WTC11 (cell line): ENCODE measurements around the gene LDLR. TPM values are rescaled to one million over a fixed set of nuclear protein-coding genes. Genes with fewer than 3 reads are reported as not detected.

Experiments used
- ATAC-seq: fragments of 200-7000 bp; cut with Tn5 transposase; 2 replicates; pipeline ENCODE4 v1.10.0; 2021; ENCODE audit warnings: mild to moderate bottlenecking, moderate library complexity
- CTCF ChIA-PET: fragments of 300-600 bp; sonication (Branson Sonifier 250); formaldehyde crosslinking; loops from one replicate; lab custom pipeline; 2021; ENCODE audit warnings: antibody characterized with exemption; lab: Charles Lee
- POLR2A ChIA-PET: fragments of 350-600 bp; sonication (Branson Sonifier 250); formaldehyde crosslinking; loops from one replicate; lab custom pipeline; 2021; ENCODE audit warnings: antibody characterized with exemption; lab: Charles Lee
- DNase-seq: peaks from one replicate; pipeline ENCODE4 v3.0.0; 2021; ENCODE audit warnings: low spot score
- H3K27ac Mint-ChIP-seq: 2 replicates; pipeline ENCODE4 v1.8.0; 2021; ENCODE audit warnings: mixed read lengths
- H3K27me3 Mint-ChIP-seq: 2 replicates; pipeline ENCODE4 v1.8.0; 2021; ENCODE audit warnings: low read depth, mild to moderate bottlenecking, moderate library complexity, mixed read lengths
- H3K36me3 Mint-ChIP-seq: 2 replicates; pipeline ENCODE4 v1.8.0; 2021; ENCODE audit warnings: mixed read lengths
- H3K4me1 Mint-ChIP-seq: 2 replicates; pipeline ENCODE4 v1.8.0; 2022; ENCODE audit warnings: mixed read lengths
- H3K4me3 Mint-ChIP-seq: 2 replicates; pipeline ENCODE4 v1.8.0; 2021; ENCODE audit warnings: mild to moderate bottlenecking, moderate library complexity, mixed read lengths
- H3K9me3 Mint-ChIP-seq: 2 replicates; pipeline ENCODE4 v1.8.0; 2021; ENCODE audit warnings: mixed read lengths
- ATF2 ChIP-seq: sonication (generic); formaldehyde crosslinking; IDR thresholded peaks from 2 replicates; pipeline ENCODE4 v1.8.1; 2022; ENCODE audit warnings: low read depth, missing genetic modification reagents, borderline replicate concordance
- CREM ChIP-seq: sonication (generic); formaldehyde crosslinking; IDR thresholded peaks from 2 replicates; pipeline ENCODE4 v1.8.1; 2022; ENCODE audit warnings: mild to moderate bottlenecking, missing genetic modification reagents, moderate library complexity
- E2F1 ChIP-seq: sonication (generic); formaldehyde crosslinking; IDR thresholded peaks from 2 replicates; pipeline ENCODE4 v1.8.0; 2022; ENCODE audit warnings: mild to moderate bottlenecking, missing genetic modification reagents
- ESRRA ChIP-seq: sonication (generic); formaldehyde crosslinking; IDR thresholded peaks from 2 replicates; pipeline ENCODE4 v1.8.1; 2022; ENCODE audit warnings: mild to moderate bottlenecking, missing genetic modification reagents, borderline replicate concordance
- GRHL2 ChIP-seq: fragments of 250-450 bp; sonication (Bioruptor Pico); IDR thresholded peaks from 2 replicates; pipeline ENCODE4 v1.8.0; 2022; ENCODE audit warnings: mild to moderate bottlenecking, moderate library complexity; ENCODE audit not compliant: insufficient replicate concordance, severe bottlenecking
- MYBL2 ChIP-seq: sonication (generic); formaldehyde crosslinking; IDR thresholded peaks from 2 replicates; pipeline ENCODE4 v1.8.1; 2023; ENCODE audit warnings: mild to moderate bottlenecking, moderate library complexity, missing genetic modification reagents
- NFE2L1 ChIP-seq: sonication (generic); formaldehyde crosslinking; IDR thresholded peaks from 2 replicates; pipeline ENCODE4 v1.8.1; 2023; ENCODE audit warnings: missing genetic modification reagents
- SMAD3 ChIP-seq: sonication (generic); formaldehyde crosslinking; IDR thresholded peaks from 2 replicates; pipeline ENCODE4 v1.8.0; 2022; ENCODE audit warnings: missing genetic modification reagents, mild to moderate bottlenecking, borderline replicate concordance
- ZNF138 ChIP-seq: sonication (generic); formaldehyde crosslinking; conservative IDR thresholded peaks from 2 replicates; pipeline ENCODE4 v1.8.1; 2022; ENCODE audit warnings: mild to moderate bottlenecking, moderate library complexity, missing genetic modification reagents
- total RNA-seq: library from RNA; stranded (reverse); gene quantifications from 3 replicates; pipeline ENCODE4 v1.2.3, GENCODE V29; 2021
- TF ChIP-seq, protein P1 (sequence below): sonication (generic); formaldehyde crosslinking; IDR thresholded peaks from 2 replicates; pipeline ENCODE4 v1.8.0; 2023; ENCODE audit warnings: missing genetic modification reagents, mild to moderate bottlenecking, borderline replicate concordance
- TF ChIP-seq, protein P2 (sequence below): sonication (generic); formaldehyde crosslinking; IDR thresholded peaks from 2 replicates; pipeline ENCODE4 v1.8.1; 2022; ENCODE audit warnings: mild to moderate bottlenecking, missing genetic modification reagents, moderate library complexity, borderline replicate concordance
- TF ChIP-seq, protein P3 (sequence below): fragments of 250-450 bp; sonication (Bioruptor Pico); IDR thresholded peaks from 2 replicates; pipeline ENCODE4 v1.9.0; 2021; ENCODE audit warnings: mild to moderate bottlenecking, borderline replicate concordance
- TF ChIP-seq, protein P4 (sequence below): sonication (generic); formaldehyde crosslinking; IDR thresholded peaks from 2 replicates; pipeline ENCODE4 v1.8.0; 2022; ENCODE audit warnings: mild to moderate bottlenecking, missing genetic modification reagents
- TF ChIP-seq, protein P5 (sequence below): sonication (generic); formaldehyde crosslinking; conservative IDR thresholded peaks from 2 replicates; pipeline ENCODE4 v1.8.1; 2022; ENCODE audit warnings: mild to moderate bottlenecking, missing genetic modification reagents

The LDLR gene
- total RNA-seq, 1 experiment from 2014 or later = 98.9 TPM

- TF ChIP-seq, protein P1, sequence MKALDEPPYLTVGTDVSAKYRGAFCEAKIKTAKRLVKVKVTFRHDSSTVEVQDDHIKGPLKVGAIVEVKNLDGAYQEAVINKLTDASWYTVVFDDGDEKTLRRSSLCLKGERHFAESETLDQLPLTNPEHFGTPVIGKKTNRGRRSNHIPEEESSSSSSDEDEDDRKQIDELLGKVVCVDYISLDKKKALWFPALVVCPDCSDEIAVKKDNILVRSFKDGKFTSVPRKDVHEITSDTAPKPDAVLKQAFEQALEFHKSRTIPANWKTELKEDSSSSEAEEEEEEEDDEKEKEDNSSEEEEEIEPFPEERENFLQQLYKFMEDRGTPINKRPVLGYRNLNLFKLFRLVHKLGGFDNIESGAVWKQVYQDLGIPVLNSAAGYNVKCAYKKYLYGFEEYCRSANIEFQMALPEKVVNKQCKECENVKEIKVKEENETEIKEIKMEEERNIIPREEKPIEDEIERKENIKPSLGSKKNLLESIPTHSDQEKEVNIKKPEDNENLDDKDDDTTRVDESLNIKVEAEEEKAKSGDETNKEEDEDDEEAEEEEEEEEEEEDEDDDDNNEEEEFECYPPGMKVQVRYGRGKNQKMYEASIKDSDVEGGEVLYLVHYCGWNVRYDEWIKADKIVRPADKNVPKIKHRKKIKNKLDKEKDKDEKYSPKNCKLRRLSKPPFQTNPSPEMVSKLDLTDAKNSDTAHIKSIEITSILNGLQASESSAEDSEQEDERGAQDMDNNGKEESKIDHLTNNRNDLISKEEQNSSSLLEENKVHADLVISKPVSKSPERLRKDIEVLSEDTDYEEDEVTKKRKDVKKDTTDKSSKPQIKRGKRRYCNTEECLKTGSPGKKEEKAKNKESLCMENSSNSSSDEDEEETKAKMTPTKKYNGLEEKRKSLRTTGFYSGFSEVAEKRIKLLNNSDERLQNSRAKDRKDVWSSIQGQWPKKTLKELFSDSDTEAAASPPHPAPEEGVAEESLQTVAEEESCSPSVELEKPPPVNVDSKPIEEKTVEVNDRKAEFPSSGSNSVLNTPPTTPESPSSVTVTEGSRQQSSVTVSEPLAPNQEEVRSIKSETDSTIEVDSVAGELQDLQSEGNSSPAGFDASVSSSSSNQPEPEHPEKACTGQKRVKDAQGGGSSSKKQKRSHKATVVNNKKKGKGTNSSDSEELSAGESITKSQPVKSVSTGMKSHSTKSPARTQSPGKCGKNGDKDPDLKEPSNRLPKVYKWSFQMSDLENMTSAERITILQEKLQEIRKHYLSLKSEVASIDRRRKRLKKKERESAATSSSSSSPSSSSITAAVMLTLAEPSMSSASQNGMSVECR (CRISPR knock-in tag) = no peak
- TF ChIP-seq ATF2 (CRISPR knock-in tag) (no peak), GRHL2 (CRISPR knock-in tag) (no peak), SMAD3 (CRISPR knock-in tag) (no peak), ESRRA (no peak)
Measured at GRCh38 chr19:11111771-11112144, 22.5 kb downstream of the LDLR start (continued).

GRCh38 chr19:11113140-11113708 lies 24.0 kb downstream of the LDLR start:
- no peak for DNase-seq
- ChIA-PET CTCF (interaction anchor here (0.7 kb wide), 1 partner anchor 200 kb away, joined by 4 read pairs; no protein-coding TSS in a partner anchor), POLR2A (interaction anchor here (0.5 kb wide), 1 partner anchor 211 kb away, joined by 3 read pairs; no protein-coding TSS in a partner anchor)
- Mint-ChIP-seq H3K9me3 (no peaks in the 10 kb centered on the region), H3K4me3 (no peak overlapping the region), H3K36me3 (peaks cover 89% of the 10 kb centered on the region), H3K4me1 (no peaks in the 10 kb centered on the region), H3K27me3 (no peaks in the 10 kb centered on the region), H3K27ac (peak overlapping the region; percentile 91)
- ATAC-seq = no peak
- TF ChIP-seq E2F1 (CRISPR knock-in tag) = no peak
- TF ChIP-seq, protein P2, sequence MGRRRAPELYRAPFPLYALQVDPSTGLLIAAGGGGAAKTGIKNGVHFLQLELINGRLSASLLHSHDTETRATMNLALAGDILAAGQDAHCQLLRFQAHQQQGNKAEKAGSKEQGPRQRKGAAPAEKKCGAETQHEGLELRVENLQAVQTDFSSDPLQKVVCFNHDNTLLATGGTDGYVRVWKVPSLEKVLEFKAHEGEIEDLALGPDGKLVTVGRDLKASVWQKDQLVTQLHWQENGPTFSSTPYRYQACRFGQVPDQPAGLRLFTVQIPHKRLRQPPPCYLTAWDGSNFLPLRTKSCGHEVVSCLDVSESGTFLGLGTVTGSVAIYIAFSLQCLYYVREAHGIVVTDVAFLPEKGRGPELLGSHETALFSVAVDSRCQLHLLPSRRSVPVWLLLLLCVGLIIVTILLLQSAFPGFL (CRISPR knock-in tag) = no peak

DNA sequence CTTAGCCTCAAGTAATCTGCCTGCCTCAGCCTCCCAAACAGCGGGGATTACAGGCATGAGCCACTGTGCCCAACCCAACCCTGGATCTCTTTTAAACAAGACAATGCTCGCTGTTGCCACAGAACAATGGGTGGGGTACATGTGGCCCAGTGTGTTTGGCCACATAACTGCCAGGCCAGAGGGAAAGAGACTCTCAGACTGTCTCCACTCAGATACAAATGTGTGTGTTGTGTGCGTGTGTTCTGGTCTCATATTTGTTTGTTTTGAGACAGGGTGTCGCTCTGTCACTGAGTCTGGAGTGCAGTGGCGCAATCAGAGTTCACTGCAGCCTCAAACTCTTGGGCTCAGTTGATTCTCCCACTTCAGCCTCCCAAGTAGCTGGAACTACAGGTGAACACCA lies 25.8 kb downstream of the LDLR start:
- CTCF ChIA-PET = no interaction called here
- TF ChIP-seq, protein P3, sequence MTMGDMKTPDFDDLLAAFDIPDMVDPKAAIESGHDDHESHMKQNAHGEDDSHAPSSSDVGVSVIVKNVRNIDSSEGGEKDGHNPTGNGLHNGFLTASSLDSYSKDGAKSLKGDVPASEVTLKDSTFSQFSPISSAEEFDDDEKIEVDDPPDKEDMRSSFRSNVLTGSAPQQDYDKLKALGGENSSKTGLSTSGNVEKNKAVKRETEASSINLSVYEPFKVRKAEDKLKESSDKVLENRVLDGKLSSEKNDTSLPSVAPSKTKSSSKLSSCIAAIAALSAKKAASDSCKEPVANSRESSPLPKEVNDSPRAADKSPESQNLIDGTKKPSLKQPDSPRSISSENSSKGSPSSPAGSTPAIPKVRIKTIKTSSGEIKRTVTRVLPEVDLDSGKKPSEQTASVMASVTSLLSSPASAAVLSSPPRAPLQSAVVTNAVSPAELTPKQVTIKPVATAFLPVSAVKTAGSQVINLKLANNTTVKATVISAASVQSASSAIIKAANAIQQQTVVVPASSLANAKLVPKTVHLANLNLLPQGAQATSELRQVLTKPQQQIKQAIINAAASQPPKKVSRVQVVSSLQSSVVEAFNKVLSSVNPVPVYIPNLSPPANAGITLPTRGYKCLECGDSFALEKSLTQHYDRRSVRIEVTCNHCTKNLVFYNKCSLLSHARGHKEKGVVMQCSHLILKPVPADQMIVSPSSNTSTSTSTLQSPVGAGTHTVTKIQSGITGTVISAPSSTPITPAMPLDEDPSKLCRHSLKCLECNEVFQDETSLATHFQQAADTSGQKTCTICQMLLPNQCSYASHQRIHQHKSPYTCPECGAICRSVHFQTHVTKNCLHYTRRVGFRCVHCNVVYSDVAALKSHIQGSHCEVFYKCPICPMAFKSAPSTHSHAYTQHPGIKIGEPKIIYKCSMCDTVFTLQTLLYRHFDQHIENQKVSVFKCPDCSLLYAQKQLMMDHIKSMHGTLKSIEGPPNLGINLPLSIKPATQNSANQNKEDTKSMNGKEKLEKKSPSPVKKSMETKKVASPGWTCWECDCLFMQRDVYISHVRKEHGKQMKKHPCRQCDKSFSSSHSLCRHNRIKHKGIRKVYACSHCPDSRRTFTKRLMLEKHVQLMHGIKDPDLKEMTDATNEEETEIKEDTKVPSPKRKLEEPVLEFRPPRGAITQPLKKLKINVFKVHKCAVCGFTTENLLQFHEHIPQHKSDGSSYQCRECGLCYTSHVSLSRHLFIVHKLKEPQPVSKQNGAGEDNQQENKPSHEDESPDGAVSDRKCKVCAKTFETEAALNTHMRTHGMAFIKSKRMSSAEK (CRISPR knock-in tag) = no peak
- TF ChIP-seq MYBL2 (CRISPR knock-in tag) (no peak), CREM (CRISPR knock-in tag) (no peak), SMAD3 (CRISPR knock-in tag) (no peak), ZNF138 (no peak), NFE2L1 (CRISPR knock-in tag) (no peak)
- TF ChIP-seq, protein P4, sequence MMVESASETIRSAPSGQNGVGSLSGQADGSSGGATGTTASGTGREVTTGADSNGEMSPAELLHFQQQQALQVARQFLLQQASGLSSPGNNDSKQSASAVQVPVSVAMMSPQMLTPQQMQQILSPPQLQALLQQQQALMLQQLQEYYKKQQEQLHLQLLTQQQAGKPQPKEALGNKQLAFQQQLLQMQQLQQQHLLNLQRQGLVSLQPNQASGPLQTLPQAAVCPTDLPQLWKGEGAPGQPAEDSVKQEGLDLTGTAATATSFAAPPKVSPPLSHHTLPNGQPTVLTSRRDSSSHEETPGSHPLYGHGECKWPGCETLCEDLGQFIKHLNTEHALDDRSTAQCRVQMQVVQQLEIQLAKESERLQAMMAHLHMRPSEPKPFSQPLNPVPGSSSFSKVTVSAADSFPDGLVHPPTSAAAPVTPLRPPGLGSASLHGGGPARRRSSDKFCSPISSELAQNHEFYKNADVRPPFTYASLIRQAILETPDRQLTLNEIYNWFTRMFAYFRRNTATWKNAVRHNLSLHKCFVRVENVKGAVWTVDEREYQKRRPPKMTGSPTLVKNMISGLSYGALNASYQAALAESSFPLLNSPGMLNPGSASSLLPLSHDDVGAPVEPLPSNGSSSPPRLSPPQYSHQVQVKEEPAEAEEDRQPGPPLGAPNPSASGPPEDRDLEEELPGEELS (CRISPR knock-in tag) = no peak
- TF ChIP-seq, protein P2 (CRISPR knock-in tag) = no peak
- TF ChIP-seq, protein P5, sequence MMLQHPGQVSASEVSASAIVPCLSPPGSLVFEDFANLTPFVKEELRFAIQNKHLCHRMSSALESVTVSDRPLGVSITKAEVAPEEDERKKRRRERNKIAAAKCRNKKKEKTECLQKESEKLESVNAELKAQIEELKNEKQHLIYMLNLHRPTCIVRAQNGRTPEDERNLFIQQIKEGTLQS (CRISPR knock-in tag) = no peak

More for the DNA sequence above, 25.8 kb downstream of the LDLR start:
- ATAC-seq (no peak), DNase-seq (no peak)
- no peak overlapping the region for H3K4me3 Mint-ChIP-seq
- no peaks in the 10 kb centered on the region for H3K9me3 Mint-ChIP-seq
- no peaks in the 10 kb centered on the region for H3K27me3 Mint-ChIP-seq
- H3K4me1 Mint-ChIP-seq = no peaks in the 10 kb centered on the region
- H3K27ac Mint-ChIP-seq = 0 out of 2 replicates have a peak overlapping the region, but pooled peaks have one; percentile 15
- peaks cover 88% of the 10 kb centered on the region for H3K36me3 Mint-ChIP-seq
- POLR2A ChIA-PET = no interaction called here
